Colon (tissue), 2 donors: ENCODE results near the gene JAKMIP3.

Experiments
- FAIRE-seq: peaks from 2 replicates; lab custom pipeline; 2012; peaks lifted over from hg19 to GRCh38; lab: Jason Lieb, UNC
- donor health status: control.
- donor health status: control.

JAKMIP3 gene

GRCh38 chr10:132098539-132099388 lies 33.0 kb downstream of the JAKMIP3 start:
- FAIRE-seq = no peak

GRCh38 chr10:132099389-132100090 lies 33.8 kb downstream of the JAKMIP3 start:
- FAIRE-seq = no peak

- no peak for FAIRE-seq
Measured at GRCh38 chr10:132100091-132100481, 34.3 kb downstream of the JAKMIP3 start.

DNA sequence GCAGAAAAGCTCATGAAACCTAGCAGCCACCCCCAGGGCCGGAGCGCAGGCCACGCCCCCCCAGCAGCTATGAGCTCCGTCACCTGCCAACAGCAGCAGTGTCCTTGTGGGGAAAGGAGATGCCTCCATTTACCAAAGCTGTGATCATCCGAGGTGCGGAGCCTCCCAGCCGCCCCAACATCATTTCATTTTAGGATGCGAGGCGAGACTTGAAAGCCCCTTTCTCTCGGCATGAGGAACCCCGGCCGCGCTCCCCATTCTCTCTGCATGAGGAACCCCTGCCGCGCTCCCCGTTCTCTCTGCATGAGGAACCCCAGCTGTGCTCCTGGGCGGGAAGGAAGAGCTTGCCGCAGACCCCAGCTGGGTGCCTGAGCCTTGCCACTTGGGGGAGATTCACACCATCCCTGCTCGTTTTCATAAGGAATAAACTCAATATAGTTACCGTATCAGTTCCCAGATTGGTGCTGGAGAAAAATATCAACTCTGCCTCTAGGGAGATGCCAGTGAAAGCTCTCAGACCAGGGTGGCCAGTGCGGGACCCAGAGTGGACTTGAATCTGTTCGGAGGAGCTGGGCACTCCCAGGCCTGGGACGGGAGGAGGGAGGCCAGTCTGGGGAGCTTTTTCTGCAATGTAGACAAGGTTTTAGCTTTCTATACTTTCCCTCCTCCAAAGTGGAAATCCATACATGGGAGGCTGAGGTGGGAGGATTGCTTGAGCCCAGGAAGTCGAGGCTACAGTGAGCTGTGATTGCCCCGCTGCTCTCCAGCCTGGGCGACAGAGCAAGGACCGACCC lies 35.0 kb downstream of the JAKMIP3 start:
- no peak for FAIRE-seq

DNA sequence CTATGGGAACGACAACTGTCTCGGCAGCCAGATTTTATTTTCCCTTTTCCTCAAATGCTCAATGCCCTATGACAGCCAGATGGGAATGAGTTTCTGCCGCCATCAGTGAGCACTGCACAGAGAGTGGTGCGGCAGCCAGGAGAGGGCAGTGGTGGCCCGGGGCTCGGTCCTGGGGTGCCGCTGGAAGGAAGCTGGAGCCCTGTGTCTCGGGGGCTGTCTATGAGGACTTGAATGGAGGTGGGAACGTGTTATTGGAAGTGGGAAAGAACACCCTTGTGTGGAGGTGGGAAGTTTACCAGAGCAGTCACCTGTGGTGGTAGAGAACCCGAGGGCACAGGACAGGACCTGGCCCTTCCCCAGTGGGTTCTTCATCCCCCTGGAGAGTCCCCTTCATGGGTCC lies 35.8 kb downstream of the JAKMIP3 start:
- FAIRE-seq = no peak

DNA sequence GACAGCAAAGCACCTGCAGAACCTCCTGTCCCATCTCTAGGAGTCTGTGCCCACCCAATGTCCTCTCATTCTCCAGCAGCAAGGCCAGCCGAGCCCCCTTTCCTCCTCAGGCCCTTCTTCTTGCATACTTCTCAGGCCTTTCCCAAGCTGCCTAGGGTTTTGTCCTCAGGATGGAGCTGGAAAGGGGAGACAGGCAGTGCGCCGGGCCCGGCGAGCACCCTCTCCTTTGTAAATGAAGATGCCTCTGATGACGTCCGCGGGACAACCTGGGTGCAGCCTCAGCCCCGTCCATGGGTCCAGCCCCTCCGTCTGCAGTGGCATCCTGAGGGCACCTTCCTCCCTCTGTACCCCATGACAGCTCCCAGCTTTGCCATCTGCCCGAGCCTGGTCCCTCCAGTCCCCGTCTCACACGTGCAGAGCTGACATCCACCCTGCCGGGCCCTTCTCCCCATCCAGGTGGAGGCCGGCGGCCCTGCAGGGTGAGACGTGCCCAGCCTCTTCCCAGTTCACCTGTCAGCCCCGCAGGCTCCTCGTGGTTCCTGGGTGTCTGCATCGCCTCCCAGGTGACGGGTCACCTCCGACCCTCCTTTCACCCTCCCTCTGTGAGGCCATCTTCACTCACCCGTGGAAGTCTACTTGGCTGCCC lies 36.4 kb downstream of the JAKMIP3 start:
- FAIRE-seq = no peak

DNA sequence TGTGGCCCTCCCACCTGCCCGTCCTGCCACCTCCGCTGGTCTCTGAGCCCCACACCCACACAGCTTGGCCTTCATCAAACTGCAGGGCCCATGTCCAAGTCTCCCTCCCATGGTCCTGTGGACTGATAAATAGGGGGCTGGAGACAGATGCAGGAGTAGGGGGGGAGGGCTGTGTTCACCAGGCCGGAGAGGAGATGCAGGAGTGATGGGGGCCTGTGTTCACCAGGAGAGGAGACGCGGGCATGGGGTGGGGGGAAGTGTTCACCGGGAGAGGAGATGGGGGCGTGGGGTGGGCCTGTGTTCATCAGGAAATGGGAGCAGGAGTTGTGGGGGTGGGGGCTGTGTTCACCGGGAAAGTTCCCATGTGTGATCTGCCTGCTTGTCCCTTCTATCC lies 37.0 kb downstream of the JAKMIP3 start:
- no peak for FAIRE-seq

GRCh38 chr10:132103116-132103910 lies 37.6 kb downstream of the JAKMIP3 start:
- FAIRE-seq = no peak

DNA sequence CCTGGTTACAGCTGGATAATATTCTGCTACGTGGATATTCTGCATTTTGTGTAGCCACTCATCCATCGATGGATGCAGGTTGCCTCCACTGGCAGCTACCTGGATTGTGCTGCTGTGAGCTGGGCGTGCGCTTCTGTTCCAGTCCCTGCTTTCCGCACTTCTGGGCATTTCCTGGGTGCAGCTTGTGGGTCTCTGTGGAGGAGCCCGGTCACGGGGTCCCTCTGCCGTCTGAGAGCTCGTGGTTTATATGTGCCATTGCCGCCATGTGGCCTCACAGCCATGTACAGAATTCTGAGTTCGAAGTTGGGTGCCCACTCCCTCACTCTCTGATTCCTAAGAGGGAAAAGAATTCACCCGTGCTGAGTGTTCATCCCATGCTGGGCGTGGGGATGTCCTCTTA lies 38.3 kb downstream of the JAKMIP3 start:
- FAIRE-seq = no peak

- no peak for FAIRE-seq
Measured at GRCh38 chr10:132104471-132105301, 38.9 kb downstream of the JAKMIP3 start.

DNA sequence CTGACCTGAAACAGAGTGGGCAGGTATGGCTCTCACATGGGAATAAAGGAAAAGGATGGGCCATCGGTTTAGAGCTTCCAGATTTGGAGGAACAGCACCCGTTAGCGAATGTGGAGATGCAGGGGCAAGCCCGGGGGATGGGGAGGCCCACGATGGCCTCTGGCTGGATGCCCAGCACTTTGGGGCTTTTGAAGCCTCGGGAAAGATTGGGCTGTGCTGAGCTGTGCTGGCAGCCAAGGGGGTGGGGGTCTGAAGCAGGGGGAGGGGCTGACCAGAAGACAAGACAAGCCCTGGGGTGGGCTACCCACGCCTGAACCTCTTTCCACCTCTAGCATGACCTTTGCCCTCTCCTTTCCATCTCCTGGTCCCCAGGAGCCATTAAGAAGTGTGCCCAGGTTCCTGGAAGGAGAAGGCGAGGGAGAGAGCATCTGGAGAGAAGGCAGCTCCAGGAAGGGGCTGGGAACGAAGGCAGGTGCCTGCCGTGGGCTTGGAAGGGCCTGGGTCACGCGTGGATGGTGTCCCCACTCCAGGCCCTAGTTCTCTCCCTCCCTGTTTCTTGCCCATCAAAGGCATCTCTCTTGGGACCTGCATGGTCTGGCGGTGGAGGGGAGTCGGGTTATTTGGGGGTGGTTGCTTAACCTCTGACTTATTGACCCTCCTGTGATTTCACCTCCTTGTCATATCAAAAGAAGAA lies 39.7 kb downstream of the JAKMIP3 start:
- FAIRE-seq = no peak

DNA sequence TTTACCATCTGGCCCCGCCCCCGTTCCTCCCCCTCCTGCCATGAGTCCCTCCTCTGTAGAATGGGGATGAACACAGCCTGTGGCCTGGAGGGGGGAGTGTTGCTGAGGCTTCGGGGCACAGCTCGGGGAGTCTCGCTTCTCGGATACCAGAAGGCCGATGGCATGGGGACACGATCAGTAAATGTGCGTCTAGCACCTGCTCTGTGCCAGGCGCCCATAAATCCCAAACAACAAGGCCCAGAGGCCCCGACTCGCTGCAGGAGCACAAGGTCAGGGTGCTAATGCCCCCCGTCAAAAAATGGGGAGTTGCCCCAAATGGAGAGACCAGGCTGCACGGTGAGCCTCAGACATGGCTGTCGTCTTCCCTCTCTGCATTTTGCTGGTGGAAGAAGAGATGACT lies 40.7 kb downstream of the JAKMIP3 start:
- no peak for FAIRE-seq

DNA sequence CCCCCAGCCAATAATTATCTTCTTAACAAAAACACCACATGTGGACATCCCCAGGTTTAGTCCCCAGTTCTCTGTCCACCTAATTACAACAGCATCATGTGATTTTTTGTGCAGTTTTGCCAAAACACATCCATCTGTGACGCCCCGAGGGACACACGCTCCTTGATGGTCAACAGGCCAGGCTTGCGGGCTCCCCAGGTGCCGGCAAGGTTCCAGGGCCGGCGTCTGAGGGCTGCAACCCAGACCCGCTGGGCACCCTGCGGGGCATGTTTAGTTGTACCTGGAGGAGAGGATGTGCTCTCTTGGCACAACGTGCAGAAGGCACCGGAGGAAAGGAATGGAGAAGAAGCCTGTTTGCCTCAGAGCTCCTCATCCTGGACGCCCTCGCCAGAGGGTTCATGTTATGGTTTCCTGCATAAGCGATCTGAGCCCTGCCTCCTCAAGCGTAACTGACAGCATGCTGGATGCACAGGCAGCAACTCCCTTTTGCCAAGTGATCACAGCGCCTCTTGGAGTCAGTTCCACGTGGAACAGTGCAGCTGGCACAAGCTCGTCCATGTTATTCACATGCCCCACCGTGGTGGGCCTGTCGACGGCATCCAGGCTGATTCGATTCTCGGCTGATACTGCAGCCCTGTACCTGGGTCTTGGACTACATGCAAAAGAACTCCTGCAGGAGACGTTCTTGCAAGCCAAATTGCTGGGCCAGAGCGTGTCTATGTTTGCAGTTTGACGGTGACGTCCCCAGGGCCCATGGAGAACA lies 41.6 kb downstream of the JAKMIP3 start:
- FAIRE-seq = no peak

DNA sequence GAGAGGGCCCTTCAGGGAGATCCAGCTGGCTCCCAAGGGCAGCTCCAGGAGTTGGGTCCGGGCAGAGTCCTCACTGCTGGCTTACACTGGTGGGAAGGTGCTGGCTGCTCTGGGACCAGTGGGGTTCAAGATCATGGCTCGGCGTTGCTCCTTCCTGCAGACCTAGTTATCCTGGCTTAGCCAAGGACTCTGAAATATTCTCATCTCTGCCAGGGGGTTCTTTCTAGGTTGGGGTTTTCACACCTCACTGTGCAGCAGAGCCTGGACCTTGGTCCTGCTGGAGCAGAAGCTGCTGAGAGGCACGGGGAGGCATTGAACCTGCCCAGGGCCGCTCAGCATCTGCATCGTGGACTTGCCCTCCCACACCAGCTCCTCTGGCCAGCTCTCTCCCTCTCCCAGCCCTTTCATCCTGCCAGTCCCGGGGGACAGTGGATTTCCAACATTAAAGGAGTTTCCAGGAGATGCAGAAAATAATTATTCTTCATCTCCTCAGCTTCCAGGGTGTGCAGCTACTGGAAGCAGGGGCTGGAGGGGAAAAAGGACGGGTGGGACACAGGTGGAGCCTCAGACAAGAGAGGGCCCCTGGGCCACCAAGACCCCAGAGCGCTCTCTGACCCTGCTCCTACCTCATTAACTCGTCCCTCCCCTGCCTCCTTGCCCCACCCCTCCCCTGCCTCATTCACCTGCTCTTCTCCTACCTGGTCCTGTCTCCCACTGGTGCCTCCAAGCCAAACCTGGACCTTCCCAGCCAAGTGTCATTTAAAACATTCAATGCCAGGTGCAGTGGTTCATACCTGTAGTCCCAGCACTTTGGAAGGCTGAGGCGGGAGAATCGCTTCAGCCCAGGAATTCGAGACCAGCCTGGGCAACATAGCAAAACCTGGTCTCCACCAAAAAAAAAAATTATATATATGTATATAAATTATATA lies 42.5 kb downstream of the JAKMIP3 start:
- no peak for FAIRE-seq

- FAIRE-seq = no peak
Measured at GRCh38 chr10:132109341-132110110, 43.8 kb downstream of the JAKMIP3 start.

DNA sequence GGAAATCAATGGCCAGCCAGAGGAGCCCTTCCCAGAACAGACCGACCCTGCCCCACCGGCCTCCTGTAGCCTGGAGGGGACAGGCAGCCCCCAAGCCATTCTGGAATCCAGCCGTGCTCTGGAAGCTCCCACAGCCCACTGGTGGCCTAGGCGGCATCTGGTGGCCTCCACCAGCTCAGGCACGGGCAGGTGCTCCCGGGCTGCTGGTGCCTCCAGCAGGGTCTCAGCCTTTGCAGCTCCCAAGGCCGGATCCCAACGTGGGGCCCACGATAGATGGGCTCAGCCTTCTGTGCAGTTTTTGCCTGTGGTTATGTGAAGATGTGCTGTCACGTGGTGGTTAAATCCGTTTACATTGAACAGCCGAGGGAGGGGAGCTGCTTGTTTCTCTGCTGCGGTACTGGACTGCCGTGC lies 44.4 kb downstream of the JAKMIP3 start:
- FAIRE-seq = no peak

GRCh38 chr10:132110713-132111112 lies 45.0 kb downstream of the JAKMIP3 start:
- no peak for FAIRE-seq
